GM18870 (cell line): ENCODE results near the gene HPCAL4.

Source experiments
- ATAC-seq: cut with Tn5 transposase; IDR thresholded peaks from one replicate; pipeline ENCODE4 v1.9.1; 2021; ENCODE audit warnings: moderate library complexity; ENCODE audit not compliant: unreplicated experiment

The HPCAL4 gene

GRCh38 chr1:39652554-39652953 lies 38.7 kb downstream of the HPCAL4 start:
- ATAC-seq: no peak

GRCh38 chr1:39652105-39652504 lies 39.1 kb downstream of the HPCAL4 start:
- ATAC-seq: no peak

GRCh38 chr1:39650431-39650830 lies 40.8 kb downstream of the HPCAL4 start:
- no peak for ATAC-seq

- ATAC-seq: no peak
These were observed 41.5 kb downstream of the HPCAL4 start for GRCh38 chr1:39649636-39650185.

- no peak for ATAC-seq
These were observed 42.7 kb downstream of the HPCAL4 start for GRCh38 chr1:39648496-39648895.

GRCh38 chr1:39647247-39647646 lies 44.0 kb downstream of the HPCAL4 start:
- ATAC-seq: no peak

- ATAC-seq: no peak
These were observed 44.8 kb downstream of the HPCAL4 start for GRCh38 chr1:39646232-39647081.

- no peak for ATAC-seq
These were observed 45.7 kb downstream of the HPCAL4 start for GRCh38 chr1:39645411-39646043.

- no peak for ATAC-seq
These were observed 47.5 kb downstream of the HPCAL4 start for GRCh38 chr1:39643705-39644104.

GRCh38 chr1:39642796-39643195 lies 48.4 kb downstream of the HPCAL4 start:
- no peak for ATAC-seq

- ATAC-seq: no peak
These were observed 50.4 kb downstream of the HPCAL4 start for GRCh38 chr1:39640861-39641260.

GRCh38 chr1:39639305-39640130 lies 51.7 kb downstream of the HPCAL4 start, which contains the start of gene HEYL:
TSS of gene HEYL (minus strand) at chr1:39639643. CDS start at chr1:39639625, 18 bp downstream.
- ATAC-seq: no peak

GRCh38 chr1:39638965-39639304 lies 52.3 kb downstream of the HPCAL4 start:
- ATAC-seq: no peak

- ATAC-seq: no peak
These were observed 53.9 kb downstream of the HPCAL4 start for GRCh38 chr1:39637361-39637760.

GRCh38 chr1:39635871-39636210 lies 55.4 kb downstream of the HPCAL4 start:
- ATAC-seq: no peak

GRCh38 chr1:39635205-39635870 lies 55.9 kb downstream of the HPCAL4 start:
- ATAC-seq: no peak

GRCh38 chr1:39633422-39633821 lies 57.8 kb downstream of the HPCAL4 start:
- ATAC-seq: no peak

GRCh38 chr1:39632682-39633417 lies 58.4 kb downstream of the HPCAL4 start:
- ATAC-seq: no peak

GRCh38 chr1:39632323-39632681 lies 58.9 kb downstream of the HPCAL4 start:
- ATAC-seq: no peak
